ENCODE data around the gene TIMM22. TPM values are rescaled to one million over a fixed set of nuclear protein-coding genes. Genes with fewer than 3 reads are reported as not detected.
A peak's percentile ranks its signal among the peaks of the same experiment; 100 is the strongest.
"Not testable (repeated sequence)": the region's sequence is repeated elsewhere in the genome, so short reads cannot be mapped to it uniquely, and the experiment has no call there.

TIMM22 gene
- total and polyA plus RNA-seq, 12 donors = 7.8 to 49.0 (median 15.2) TPM

DNA sequence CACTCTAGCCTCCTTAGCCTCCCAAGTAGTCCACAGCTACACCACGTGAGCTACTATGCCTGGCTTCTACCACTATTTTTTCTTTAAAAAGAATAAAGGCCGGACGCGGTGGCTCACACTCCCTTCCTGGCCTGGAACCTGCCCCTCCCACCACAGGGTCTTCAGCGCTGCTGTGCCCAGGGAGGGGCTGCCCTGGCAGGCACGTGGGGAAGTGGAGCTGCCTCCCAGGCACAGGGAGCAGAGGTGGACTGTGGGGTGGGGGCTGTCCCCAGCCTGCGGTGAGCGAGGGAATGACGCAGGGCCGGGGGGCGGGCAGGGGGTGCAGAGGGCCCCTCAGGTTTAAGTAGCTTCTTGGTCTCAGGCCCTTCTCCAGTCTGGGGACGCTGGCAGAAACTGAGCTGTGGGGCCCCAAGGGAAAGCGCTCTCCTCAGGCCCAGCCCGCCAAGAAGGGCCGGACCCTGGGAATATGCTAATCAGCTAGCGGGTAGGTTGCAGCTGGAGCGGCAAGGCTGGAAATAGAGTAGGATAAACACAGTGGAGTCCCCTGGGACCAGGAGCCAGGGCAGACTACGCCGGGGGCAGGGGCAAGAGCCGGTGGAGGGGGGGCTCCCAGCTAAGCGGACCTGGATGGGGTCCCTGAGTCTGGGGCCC lies 46.8 kb downstream of the TIMM22 start:
- Histone ChIP-seq H3K9me3 (replicated peaks in 1 of 3) (no peaks in the 10 kb centered on the region), H3K27me3 (no peaks in the 10 kb centered on the region), H3K27ac (peak overlapping the region in 2 of 5 donors; percentile 67 to 73), H3K4me3 (peak overlapping the region in 1 of 4 donors; percentile 8), H3K36me3 (replicated peaks in 1 of 2) (peaks cover 0 to 18% of the 10 kb centered on the region in 2 donors), H3K4me1 (replicated peaks in 1 of 2) (peaks cover 14 to 18% of the 10 kb centered on the region in 2 donors)
- intact Hi-C loops (cut with DNase I) = no loop called here
- peak in 2 of 7 donors; percentile 27 to 51 for DNase-seq
- 52 to 72% (median 57%) methylated on average over 21 of the region's 21 CpGs for WGBS, 4 donors
- TF ChIP-seq, protein P1, sequence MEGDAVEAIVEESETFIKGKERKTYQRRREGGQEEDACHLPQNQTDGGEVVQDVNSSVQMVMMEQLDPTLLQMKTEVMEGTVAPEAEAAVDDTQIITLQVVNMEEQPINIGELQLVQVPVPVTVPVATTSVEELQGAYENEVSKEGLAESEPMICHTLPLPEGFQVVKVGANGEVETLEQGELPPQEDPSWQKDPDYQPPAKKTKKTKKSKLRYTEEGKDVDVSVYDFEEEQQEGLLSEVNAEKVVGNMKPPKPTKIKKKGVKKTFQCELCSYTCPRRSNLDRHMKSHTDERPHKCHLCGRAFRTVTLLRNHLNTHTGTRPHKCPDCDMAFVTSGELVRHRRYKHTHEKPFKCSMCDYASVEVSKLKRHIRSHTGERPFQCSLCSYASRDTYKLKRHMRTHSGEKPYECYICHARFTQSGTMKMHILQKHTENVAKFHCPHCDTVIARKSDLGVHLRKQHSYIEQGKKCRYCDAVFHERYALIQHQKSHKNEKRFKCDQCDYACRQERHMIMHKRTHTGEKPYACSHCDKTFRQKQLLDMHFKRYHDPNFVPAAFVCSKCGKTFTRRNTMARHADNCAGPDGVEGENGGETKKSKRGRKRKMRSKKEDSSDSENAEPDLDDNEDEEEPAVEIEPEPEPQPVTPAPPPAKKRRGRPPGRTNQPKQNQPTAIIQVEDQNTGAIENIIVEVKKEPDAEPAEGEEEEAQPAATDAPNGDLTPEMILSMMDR (IDR thresholded peaks at IDR 0.05) = no peak
- no peak for TF ChIP-seq POLR2A (IDR thresholded peaks at IDR 0.05)

DNA sequence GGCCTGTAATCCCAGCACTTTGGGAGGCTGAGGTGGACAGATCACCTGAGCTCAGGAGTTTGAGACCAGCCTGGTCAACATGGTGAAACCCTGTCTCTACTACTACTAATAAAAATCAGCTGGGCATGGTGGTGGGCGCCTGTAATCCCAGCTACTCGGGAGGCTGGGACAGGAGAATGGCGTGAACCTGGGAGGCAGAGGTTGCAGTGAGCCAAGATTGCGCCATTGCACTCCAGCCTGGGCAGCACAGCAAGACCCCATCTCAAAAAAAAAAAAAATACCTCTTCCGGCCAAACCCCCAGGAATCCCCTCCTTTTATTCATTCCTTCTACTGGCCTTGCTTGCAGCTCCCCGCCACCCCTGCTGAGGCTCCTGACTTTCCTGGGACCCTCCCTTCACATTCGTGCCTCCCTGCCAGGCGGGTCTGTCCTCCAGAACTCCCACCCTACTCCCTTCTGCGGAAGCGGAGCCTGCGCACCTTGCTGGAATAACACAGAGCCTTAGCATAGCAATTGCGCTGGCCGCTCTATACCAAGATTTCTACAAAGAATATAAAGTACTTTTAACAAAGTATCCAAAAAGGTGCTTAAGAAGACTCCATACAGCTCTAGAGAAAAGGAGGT lies 47.6 kb downstream of the TIMM22 start:
- peaks cover 9 to 12% of the 10 kb centered on the region in 2 donors for H3K4me1 ChIP-seq (replicated peaks in 1 of 2)
- intact Hi-C loops (cut with DNase I) = loop anchor here in 1 of 2 donors (5.0 kb wide), 1 partner anchor 37 kb away; no protein-coding TSS in a partner anchor

DNA sequence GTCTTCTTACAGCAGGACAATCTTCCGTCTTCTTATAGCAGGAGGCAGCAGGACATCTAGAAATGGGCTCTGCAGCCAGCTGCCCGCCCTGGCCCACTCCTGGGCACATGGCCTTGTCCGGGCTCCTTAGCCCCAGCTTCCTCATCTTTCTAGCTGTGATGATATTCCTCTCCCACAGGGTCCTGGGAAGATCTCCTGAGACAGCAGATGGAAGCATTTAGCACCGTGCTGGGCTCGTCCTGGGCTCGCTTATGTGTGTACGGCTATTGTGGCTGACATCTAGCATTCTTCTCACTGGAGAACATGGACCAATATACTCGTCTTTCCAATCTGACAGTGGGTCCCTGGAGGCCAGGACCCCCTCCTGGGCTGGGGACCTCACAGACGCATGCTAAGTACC lies 48.5 kb downstream of the TIMM22 start:
- TF ChIP-seq POLR2A (IDR thresholded peaks at IDR 0.05) = no peak
- TF ChIP-seq, protein P1 (IDR thresholded peaks at IDR 0.05) = no peak
- Histone ChIP-seq H3K36me3 (replicated peaks in 1 of 2) (peaks cover 0 to 25% of the 10 kb centered on the region in 2 donors), H3K27me3 (no peaks in the 10 kb centered on the region), H3K4me1 (replicated peaks in 1 of 2) (peaks cover 0 to 2% of the 10 kb centered on the region in 2 donors), H3K4me3 (no peak overlapping the region), H3K9me3 (replicated peaks in 1 of 3) (no peaks in the 10 kb centered on the region), H3K27ac (no peak overlapping the region)
- 91 to 96% (median 94%) methylated on average over 9 of the region's 9 CpGs for WGBS, 4 donors
- intact Hi-C loops (cut with DNase I) = loop anchor here in 1 of 2 donors (5.0 kb wide), 1 partner anchor 38 kb away; no protein-coding TSS in a partner anchor
- DNase-seq = no peak

More for the DNA sequence above, 47.6 kb downstream of the TIMM22 start:
- Histone ChIP-seq H3K36me3 (replicated peaks in 1 of 2) (peaks cover 0 to 18% of the 10 kb centered on the region in 2 donors), H3K27ac (peak overlapping the region in 2 of 5 donors; percentile 67 to 73)
- not testable (repeated sequence) for DNase-seq; H3K4me3 ChIP-seq; H3K27me3 ChIP-seq; H3K9me3 ChIP-seq (replicated peaks in 1 of 3)
- 88 to 94% (median 91%) methylated on average over 13 of the region's 13 CpGs for WGBS, 4 donors

DNA sequence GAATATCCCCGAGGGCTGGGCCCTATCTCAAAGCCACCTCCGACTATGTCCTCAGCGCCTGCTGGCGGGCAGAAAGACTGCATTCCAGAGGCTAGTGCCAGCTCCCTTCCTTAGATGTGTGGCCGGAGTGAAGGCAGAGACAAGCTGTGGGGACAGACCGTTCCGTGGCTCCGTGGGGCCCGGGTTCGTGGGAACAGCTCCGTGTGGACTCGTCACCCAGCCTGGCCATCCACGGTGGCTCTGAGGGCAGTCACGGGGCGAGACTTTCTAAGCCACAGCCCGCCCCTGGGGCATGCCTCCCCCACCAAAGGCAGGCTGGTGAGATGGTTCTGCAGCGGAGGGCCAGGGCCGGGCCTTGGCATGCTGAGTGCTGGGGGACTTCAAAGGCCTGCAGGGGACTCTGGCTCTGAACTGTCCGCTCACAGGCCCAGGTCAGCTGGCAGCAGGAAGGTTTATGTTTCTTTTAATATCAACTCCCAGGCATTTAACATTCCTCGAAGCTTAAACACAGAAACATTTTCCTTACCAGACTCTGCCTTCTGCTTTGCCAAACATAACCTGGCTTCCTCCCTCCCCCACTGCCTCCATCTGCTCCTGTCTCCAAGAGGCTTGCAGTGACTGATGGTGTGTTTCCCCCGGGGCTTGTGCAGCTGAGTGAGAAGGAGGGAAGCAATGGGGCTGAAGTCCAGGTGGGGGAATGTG lies 50.4 kb downstream of the TIMM22 start:
- TF ChIP-seq, protein P1 (IDR thresholded peaks at IDR 0.05) = no peak
- TF ChIP-seq POLR2A (IDR thresholded peaks at IDR 0.05) = no peak
- 69 to 81% (median 73%) methylated on average over 4 to 21 of the region's 21 CpGs for WGBS, 4 donors
- Histone ChIP-seq H3K36me3 (replicated peaks in 1 of 2) (peaks cover 0 to 25% of the 10 kb centered on the region in 2 donors), H3K4me3 (no peak overlapping the region), H3K27ac (peak overlapping the region in 2 of 5 donors; percentile 8 to 45), H3K27me3 (no peaks in the 10 kb centered on the region), H3K4me1 (replicated peaks in 1 of 2) (no peaks in the 10 kb centered on the region), H3K9me3 (replicated peaks in 1 of 3) (no peaks in the 10 kb centered on the region)
- intact Hi-C loops (cut with DNase I) = loop anchor here in 1 of 2 donors (5.0 kb wide), 1 partner anchor 40 kb away; no protein-coding TSS in a partner anchor
- no peak for DNase-seq

Data from adrenal gland (tissue), 12 donors.